ENCODE measurements around the gene PACS2.

DNA sequence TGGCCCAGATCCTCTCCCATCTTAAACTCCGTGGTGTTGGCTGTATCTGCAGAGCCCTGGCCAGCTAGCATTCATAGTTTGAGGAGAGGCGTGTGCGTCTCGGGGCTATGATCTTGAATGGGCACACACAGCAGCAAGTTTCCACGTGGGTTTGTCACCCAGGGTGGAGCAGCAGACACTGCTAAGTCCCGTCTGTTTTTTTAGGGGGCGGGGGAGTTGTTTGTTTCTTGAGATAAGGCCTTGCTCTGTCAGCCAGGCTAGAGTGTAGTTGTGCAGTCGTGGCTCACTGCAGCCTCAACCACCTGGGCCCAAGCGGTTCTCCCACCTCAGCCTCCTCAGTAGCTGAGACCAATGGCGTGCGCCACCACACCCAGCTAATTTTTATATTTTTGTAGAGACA is 63.7 kb downstream of the PACS2 start:
- TF ChIP-seq, protein P1, sequence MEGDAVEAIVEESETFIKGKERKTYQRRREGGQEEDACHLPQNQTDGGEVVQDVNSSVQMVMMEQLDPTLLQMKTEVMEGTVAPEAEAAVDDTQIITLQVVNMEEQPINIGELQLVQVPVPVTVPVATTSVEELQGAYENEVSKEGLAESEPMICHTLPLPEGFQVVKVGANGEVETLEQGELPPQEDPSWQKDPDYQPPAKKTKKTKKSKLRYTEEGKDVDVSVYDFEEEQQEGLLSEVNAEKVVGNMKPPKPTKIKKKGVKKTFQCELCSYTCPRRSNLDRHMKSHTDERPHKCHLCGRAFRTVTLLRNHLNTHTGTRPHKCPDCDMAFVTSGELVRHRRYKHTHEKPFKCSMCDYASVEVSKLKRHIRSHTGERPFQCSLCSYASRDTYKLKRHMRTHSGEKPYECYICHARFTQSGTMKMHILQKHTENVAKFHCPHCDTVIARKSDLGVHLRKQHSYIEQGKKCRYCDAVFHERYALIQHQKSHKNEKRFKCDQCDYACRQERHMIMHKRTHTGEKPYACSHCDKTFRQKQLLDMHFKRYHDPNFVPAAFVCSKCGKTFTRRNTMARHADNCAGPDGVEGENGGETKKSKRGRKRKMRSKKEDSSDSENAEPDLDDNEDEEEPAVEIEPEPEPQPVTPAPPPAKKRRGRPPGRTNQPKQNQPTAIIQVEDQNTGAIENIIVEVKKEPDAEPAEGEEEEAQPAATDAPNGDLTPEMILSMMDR (IDR thresholded peaks at IDR 0.05): no peak
- no peak for TF ChIP-seq EZH2 (IDR thresholded peaks at IDR 0.05; ENCODE audit: borderline replicate concordance, insufficient read depth, low read depth, low read length, poor library complexity, severe bottlenecking)
